ENCODE measurements around the gene SMIM1.

Gene SMIM1

DNA sequence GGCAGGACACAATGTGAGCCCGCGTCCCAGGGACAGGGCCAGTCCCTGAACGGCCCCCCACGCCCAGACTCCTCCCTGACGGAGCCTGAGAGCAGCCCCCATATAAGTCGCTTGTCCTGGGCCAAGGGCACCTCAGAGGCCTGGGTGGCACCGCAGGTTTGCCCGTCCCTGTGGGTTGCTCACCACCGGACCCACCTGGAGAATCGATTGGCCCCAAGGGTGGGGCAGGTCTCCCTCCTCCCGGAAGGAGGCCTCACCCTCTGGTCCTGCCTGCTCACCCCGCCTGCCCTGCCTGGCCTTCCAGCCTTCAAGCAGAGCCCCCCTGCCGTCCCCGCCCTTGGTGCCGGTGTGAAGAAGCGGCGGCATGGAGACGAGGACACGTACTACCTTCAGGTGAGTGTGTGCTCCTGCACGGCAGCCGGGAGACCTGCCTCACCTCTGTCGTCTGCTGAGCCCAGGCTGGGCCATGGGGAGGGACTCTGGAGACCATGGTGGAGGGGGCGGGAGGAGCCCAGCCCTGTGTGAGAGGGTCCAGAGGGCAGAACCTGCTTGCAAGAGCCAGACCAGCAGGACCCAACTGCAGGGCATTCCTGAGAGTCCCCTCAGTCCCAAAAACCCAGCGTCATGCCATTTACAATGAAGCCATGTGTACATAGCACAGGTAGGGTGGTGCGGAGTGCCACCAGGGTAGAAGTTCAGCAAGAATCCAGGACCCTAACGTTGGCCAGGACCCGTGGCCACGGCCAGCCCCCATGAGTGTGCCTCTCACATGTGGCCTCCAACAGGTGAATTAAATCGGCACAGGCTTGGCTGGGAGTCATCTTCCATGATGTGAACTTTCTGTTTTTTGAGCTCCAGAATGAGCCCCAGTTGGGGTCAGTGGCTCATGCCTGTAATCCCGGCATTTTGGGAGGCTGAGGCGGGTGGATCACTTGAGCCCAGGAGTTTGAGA lies 44.4 kb upstream of the SMIM1 start:
- H3K4me3 ChIP-seq (replicated peaks; ENCODE audit: low read depth, low read length) = no peak overlapping the region
- no peak for DNase-seq (ENCODE audit: extremely low read depth, low read depth)
- TF ChIP-seq, protein P1, sequence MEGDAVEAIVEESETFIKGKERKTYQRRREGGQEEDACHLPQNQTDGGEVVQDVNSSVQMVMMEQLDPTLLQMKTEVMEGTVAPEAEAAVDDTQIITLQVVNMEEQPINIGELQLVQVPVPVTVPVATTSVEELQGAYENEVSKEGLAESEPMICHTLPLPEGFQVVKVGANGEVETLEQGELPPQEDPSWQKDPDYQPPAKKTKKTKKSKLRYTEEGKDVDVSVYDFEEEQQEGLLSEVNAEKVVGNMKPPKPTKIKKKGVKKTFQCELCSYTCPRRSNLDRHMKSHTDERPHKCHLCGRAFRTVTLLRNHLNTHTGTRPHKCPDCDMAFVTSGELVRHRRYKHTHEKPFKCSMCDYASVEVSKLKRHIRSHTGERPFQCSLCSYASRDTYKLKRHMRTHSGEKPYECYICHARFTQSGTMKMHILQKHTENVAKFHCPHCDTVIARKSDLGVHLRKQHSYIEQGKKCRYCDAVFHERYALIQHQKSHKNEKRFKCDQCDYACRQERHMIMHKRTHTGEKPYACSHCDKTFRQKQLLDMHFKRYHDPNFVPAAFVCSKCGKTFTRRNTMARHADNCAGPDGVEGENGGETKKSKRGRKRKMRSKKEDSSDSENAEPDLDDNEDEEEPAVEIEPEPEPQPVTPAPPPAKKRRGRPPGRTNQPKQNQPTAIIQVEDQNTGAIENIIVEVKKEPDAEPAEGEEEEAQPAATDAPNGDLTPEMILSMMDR (IDR thresholded peaks at IDR 0.05; ENCODE audit: low read depth, low read length, missing control alignments) = no peak

DNA sequence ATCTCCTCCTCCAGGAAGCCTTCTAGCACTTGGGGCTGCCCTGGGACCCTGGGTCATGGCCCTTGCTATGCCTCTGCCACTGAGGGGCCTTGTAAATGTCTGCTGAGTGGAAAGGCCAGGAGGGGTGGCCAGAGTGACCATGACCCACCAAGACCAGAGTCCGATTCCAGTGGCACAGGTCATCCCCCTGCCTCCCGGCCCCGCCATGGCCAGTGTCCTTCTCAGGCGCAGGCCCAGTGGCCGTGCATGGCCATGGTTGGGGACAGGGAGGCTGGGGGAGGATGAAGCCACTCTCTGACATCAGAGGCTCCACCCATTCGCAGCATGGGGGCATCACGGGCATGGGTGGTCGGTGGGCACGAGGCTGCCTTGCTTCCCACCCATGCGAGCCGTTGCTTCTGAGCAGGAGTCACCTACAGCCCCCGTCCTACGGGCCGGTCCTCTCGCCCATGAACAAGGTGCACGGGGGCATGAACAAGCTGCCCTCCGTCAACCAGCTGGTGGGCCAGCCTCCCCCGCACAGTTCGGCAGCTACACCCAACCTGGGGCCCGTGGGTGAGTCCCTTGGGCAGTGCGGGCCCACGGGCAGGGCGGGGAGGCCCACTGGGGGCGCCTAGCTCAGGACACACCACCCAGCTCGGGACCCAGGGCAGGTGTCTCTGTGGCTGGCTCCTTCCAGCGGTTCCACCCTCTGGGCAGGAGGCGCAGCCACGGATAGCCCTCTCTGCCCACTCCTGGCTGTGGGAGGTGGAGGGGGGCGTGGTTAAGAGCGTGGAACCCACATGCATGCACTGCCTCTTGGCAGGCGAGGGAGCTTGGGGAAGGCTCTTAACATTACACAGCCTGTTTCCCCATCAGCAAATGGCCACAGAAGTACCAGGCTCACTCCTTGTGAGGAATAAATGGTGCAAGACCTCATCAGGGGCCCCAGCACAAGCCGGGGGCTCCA lies 42.7 kb upstream of the SMIM1 start:
- no peak for DNase-seq (ENCODE audit: extremely low read depth, low read depth)
- H3K4me3 ChIP-seq (replicated peaks; ENCODE audit: low read depth, low read length) = no peak overlapping the region
- TF ChIP-seq, protein P1 (IDR thresholded peaks at IDR 0.05; ENCODE audit: low read depth, low read length, missing control alignments) = no peak

DNA sequence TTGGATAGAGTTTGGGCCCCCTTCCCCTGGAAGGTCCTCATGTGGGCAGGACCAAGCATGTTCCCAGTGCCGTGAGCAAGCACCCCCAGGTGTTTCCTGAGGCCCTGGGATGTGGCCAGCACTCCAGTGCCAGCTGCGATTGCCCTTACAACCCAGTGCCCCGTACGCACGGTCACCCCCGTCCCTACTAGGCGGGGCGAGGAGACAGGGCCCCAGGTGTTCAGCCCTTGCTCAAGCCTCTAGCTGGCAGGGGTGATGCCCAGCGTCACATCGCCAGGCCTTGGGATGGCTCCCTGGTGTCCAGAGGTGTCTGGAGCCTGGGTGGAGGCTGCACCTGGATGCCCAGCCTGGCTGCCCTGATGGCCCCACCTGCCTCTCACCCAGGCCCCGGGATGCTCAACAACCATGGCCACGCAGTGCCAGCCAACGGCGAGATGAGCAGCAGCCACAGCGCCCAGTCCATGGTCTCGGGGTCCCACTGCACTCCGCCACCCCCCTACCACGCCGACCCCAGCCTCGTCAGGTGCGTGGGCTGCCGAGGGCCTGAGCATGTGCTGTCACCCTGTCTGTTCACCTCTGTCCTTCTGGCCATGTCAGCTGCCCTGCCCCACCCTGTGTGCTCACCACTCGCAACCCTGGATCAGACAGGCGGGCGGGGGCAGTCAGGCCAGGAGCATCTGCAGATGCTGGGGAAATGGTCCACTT lies 41.9 kb upstream of the SMIM1 start:
- TF ChIP-seq, protein P1 (IDR thresholded peaks at IDR 0.05; ENCODE audit: low read depth, low read length, missing control alignments) = no peak
- H3K4me3 ChIP-seq (replicated peaks; ENCODE audit: low read depth, low read length) = no peak overlapping the region
- no peak for DNase-seq (ENCODE audit: extremely low read depth, low read depth)

DNA sequence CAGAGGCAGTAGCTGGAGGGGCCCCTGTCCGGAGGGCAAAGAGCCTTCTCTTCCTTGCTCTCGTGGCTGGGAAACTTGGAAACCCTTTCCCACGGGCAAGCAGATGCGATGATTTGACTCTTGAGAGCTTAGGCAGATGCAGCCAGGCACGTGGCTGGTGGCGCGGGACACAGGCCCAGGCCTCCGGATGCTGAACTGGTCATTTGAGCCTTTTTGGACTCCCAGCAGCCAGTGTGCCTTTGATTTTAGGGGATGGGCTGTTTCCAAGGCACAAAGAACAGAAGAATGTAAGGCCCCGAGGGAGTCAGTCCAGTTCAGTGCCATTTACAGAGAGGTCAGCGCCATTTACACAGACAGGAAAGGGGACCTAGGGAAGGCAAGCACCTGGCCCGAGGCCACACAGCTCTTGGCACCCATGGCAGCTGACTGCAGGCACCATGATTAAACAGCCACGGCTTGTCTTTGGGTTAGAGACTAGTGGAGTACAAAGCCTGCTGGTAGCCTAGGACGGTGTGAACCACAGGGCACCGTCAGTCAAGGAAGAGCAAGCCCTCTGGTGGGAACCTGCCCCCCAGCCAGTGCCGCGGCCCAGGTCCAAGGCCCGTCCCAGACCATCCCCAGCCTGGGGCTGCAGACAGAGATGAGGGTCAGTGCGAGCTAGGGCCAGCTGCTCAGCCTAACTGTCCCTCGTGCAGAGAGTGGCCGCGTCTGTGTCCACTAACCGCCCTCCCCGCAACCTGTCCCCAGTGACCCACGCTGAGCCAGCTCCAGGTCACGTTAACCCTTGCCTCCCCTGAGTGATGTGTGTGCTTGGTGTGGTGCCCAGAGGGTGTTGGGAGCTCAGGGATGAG lies 40.7 kb upstream of the SMIM1 start:
- no peak overlapping the region for H3K4me3 ChIP-seq (replicated peaks; ENCODE audit: low read depth, low read length)
- TF ChIP-seq, protein P1 (IDR thresholded peaks at IDR 0.05; ENCODE audit: low read depth, low read length, missing control alignments) = no peak
- no peak for DNase-seq (ENCODE audit: extremely low read depth, low read depth)

DNA sequence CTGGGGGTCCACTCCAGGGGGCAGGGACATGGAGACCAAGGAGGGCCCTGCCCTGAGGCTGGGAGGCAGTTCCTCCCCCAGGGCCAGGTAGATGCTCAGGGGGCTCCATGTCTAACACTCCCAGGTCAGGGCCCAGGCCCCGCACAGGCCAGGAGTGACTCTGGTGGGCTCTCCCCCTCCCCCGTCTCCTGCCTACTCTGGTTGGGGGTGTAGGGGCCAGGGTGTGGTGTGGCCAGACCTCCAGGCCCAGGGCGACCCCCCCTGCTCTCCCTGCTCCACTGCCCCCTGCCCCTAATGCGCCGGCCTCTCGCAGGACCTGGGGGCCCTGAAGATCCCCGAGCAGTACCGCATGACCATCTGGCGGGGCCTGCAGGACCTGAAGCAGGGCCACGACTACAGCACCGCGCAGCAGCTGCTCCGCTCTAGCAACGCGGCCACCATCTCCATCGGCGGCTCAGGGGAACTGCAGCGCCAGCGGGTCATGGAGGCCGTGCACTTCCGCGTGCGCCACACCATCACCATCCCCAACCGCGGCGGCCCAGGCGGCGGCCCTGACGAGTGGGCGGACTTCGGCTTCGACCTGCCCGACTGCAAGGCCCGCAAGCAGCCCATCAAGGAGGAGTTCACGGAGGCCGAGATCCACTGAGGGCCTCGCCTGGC lies 40.0 kb upstream of the SMIM1 start:
- H3K4me3 ChIP-seq (replicated peaks; ENCODE audit: low read depth, low read length) = no peak overlapping the region
- TF ChIP-seq, protein P1 (IDR thresholded peaks at IDR 0.05; ENCODE audit: low read depth, low read length, missing control alignments) = no peak
- no peak for DNase-seq (ENCODE audit: extremely low read depth, low read depth)

Measured in HFF-Myc (cell line).